Measurements from ENCODE around the gene PTPRN2.

Gene PTPRN2

DNA sequence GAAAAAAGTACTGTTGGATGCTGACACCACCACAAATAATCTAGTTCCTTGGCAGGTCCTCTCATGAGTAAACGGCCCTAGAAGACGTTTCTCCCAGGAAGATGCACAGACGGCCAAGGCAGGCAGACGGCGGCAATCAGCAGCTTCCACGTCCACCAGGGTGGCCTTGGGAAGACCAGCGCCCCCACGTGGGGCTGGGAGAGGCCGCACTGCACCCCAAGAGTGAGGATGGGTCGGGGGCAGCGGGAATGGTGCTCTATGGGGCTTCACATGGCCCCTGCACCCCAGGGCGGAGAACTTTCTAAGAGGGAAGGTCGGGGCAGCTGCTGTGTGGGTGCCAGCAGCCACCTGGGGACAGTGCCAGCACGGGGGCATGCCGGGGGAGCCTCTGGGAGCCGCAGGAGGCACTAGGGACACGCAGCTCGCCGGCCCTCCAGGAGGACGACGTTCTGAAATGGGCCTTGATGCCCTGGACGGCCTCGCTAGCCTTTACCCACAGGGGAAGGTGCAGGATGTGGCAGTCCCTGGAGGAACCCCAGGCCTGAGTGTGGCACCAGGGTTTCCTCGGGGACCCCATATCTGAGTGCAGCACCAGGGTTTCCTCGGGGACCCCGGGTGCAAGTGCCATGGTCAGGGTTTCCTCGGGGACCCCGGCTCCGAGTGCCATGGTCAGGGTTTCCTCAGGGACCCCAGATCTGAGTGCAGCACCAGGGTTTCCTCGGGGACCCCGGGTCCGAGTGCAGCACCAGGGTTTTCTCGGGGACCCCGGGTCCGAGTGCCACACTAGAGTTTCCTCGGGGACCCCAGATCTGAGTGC is 710.9 kb downstream of the PTPRN2 start:
- Histone ChIP-seq H3K36me3 (ENCODE audit: control insufficient read depth in 5 of 5, insufficient read depth in 5 of 5, low read length in 5 of 5) (no peaks in the 10 kb centered on the region), H3K4me1 (ENCODE audit: control insufficient read depth in 5 of 5, insufficient read depth in 5 of 5, low read length in 5 of 5) (peaks cover 0 to 17% (median 7%) of the 10 kb centered on the region in 5 donors), H3K27ac (ENCODE audit: low read depth, low read length) (no peak overlapping the region), H3K27me3 (ENCODE audit: control insufficient read depth in 5 of 5, insufficient read depth in 4 of 5, low read length in 5 of 5) (peaks cover 12 to 25% (median 16%) of the 10 kb centered on the region in 5 donors), H3K4me3 (ENCODE audit: low read depth in 1 of 5, low read length in 5 of 5) (no peak overlapping the region), H3K9me3 (ENCODE audit: control insufficient read depth in 5 of 5, low read length in 5 of 5) (no peaks in the 10 kb centered on the region), H3K9ac (ENCODE audit: low read length in 5 of 5) (no peak overlapping the region)

DNA sequence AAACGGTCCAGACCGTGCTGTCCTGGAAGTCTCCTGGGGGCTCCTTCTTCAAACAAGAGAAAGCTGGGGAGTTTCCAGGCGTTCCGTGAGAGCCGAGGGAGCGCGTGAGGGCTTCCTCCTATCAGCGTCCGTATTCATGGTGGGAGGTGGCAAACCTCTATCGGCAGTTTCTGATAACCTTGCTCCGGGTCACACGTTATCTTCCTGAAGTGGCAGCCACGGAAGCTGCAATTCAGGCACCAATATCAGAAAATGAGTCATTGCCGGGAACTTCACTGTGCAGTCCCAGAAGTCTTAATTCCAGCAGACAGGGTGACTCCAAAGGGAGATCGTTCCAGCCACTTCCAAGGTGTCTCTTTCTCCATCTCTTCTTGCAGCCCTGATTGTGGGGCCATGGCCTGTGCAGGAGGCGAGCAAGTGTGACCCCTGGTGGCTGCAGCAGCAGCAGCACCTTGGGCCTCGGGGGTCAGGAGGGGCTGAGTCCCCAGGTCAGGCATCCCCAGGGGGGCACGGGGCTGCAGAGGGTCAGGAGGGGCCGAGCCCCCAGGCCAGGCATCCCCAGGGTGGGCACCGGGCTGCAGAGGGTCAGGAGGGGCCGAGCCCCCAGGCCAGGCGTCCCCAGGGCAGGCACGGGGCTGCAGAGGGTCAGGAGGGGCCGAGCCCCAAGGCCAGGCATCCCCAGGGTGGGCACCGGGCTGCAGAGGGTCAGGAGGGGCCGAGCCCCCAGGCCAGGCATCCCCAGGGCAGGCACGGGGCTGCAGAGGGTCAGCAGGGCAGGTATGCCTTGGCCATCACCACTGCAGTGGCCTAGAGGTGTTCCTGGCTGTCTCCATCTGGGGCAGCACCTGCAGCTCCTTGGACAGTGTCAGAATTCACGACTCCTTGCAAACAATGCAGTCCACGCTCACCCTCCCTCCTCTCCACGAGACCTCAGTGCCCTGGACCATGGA is 712.1 kb downstream of the PTPRN2 start:
- peaks cover 0 to 17% (median 7%) of the 10 kb centered on the region in 5 donors for H3K4me1 ChIP-seq (ENCODE audit: control insufficient read depth in 5 of 5, insufficient read depth in 5 of 5, low read length in 5 of 5)
- no peak overlapping the region for H3K9ac ChIP-seq (ENCODE audit: low read length in 5 of 5)
- H3K4me3 ChIP-seq (ENCODE audit: low read depth in 1 of 5, low read length in 5 of 5), result peak overlapping the region in 1 of 5 donors; percentile 20
- no peaks in the 10 kb centered on the region for H3K36me3 ChIP-seq (ENCODE audit: control insufficient read depth in 5 of 5, insufficient read depth in 5 of 5, low read length in 5 of 5)
- H3K27me3 ChIP-seq (ENCODE audit: control insufficient read depth in 5 of 5, insufficient read depth in 4 of 5, low read length in 5 of 5), result peaks cover 12 to 25% (median 16%) of the 10 kb centered on the region in 5 donors
- no peak overlapping the region for H3K27ac ChIP-seq (ENCODE audit: low read depth, low read length)
- no peaks in the 10 kb centered on the region for H3K9me3 ChIP-seq (ENCODE audit: control insufficient read depth in 5 of 5, low read length in 5 of 5)

DNA sequence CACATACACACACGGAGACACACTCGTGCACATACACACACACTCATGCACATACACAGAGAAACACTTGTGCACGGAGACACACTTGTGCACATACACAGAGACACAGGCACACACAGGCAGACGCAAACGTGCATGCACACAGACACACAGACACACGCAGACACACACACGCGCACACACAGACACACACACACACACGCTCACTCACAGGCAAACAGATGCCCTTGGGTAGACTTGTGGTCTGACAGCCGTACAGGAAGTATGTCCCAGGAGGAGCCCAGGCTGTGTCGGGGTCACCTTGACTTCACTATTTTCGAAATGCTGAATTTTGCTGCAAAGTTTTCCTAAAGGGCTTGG is 712.8 kb downstream of the PTPRN2 start:
- H3K27me3 ChIP-seq (ENCODE audit: control insufficient read depth in 5 of 5, insufficient read depth in 4 of 5, low read length in 5 of 5), result peaks cover 12 to 25% (median 16%) of the 10 kb centered on the region in 5 donors
- no peak overlapping the region for H3K27ac ChIP-seq (ENCODE audit: low read depth, low read length)
- no peaks in the 10 kb centered on the region for H3K36me3 ChIP-seq (ENCODE audit: control insufficient read depth in 5 of 5, insufficient read depth in 5 of 5, low read length in 5 of 5)
- H3K9me3 ChIP-seq (ENCODE audit: control insufficient read depth in 5 of 5, low read length in 5 of 5), result peaks cover 0 to 3% (median 0%) of the 10 kb centered on the region in 5 donors
- H3K4me1 ChIP-seq (ENCODE audit: control insufficient read depth in 5 of 5, insufficient read depth in 5 of 5, low read length in 5 of 5), result peaks cover 0 to 17% (median 7%) of the 10 kb centered on the region in 5 donors
- peak overlapping the region in 1 of 5 donors; percentile 20 for H3K4me3 ChIP-seq (ENCODE audit: low read depth in 1 of 5, low read length in 5 of 5)
- H3K9ac ChIP-seq (ENCODE audit: low read length in 5 of 5), result no peak overlapping the region

DNA sequence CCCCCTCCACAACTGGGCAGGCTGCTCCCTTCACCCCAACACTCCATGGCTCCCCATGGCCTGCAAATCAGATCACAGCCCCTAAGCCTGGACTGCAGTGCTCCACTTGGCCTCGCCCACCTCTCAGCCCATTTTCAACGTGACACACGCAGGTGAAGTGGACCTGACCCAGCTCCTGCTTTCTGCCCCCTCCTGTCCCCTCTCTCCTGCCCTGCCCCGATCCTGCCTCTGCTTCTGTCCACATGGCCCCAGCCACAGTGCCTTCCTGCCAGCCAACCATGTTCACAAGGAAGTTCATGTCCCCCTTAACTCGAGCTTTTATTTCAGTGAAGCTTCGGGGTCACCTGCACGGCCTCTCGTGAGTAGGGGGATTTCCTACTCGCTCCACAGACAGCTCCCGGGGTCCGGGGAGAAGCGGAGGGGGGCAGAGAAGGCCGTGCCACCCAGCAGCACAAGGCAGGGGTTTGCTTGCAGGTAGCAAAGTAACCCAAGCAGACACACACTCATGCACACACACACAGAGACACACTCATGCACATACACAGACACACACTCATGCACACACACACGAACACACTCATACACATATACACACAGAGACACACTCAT is 713.3 kb downstream of the PTPRN2 start:
- H3K9ac ChIP-seq (ENCODE audit: low read length in 5 of 5), result no peak overlapping the region
- no peaks in the 10 kb centered on the region for H3K36me3 ChIP-seq (ENCODE audit: control insufficient read depth in 5 of 5, insufficient read depth in 5 of 5, low read length in 5 of 5)
- no peak overlapping the region for H3K4me3 ChIP-seq (ENCODE audit: low read depth in 1 of 5, low read length in 5 of 5)
- H3K9me3 ChIP-seq (ENCODE audit: control insufficient read depth in 5 of 5, low read length in 5 of 5), result peaks cover 0 to 7% (median 0%) of the 10 kb centered on the region in 5 donors
- no peak overlapping the region for H3K27ac ChIP-seq (ENCODE audit: low read depth, low read length)
- peaks cover 12 to 25% (median 16%) of the 10 kb centered on the region in 5 donors for H3K27me3 ChIP-seq (ENCODE audit: control insufficient read depth in 5 of 5, insufficient read depth in 4 of 5, low read length in 5 of 5)
- peaks cover 0 to 17% (median 7%) of the 10 kb centered on the region in 5 donors for H3K4me1 ChIP-seq (ENCODE audit: control insufficient read depth in 5 of 5, insufficient read depth in 5 of 5, low read length in 5 of 5)

DNA sequence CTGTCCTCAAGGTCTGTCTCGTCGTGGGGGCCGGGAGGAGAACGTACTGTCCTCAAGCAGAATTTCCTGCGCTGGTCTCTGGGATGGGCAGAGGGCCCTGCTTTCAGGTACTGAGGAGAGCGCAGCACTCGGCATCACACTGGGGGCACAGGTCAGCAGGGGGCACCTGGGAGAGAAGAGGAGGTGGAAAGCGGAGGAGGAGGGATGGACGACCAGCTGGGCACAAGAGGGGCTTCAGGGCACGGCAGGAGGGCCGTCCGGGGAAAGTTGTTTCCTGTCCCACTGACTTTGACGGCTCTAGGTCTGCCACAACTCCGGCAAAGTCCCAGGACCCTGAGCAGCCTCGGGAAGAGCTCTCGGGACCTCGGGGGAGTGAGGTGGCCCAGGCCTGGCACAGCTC is 714.0 kb downstream of the PTPRN2 start:
- H3K4me1 ChIP-seq (ENCODE audit: control insufficient read depth in 5 of 5, insufficient read depth in 5 of 5, low read length in 5 of 5), result peaks cover 0 to 17% (median 7%) of the 10 kb centered on the region in 5 donors
- H3K27me3 ChIP-seq (ENCODE audit: control insufficient read depth in 5 of 5, insufficient read depth in 4 of 5, low read length in 5 of 5), result peaks cover 12 to 25% (median 16%) of the 10 kb centered on the region in 5 donors
- no peak overlapping the region for H3K27ac ChIP-seq (ENCODE audit: low read depth, low read length)
- no peaks in the 10 kb centered on the region for H3K36me3 ChIP-seq (ENCODE audit: control insufficient read depth in 5 of 5, insufficient read depth in 5 of 5, low read length in 5 of 5)
- H3K9ac ChIP-seq (ENCODE audit: low read length in 5 of 5), result no peak overlapping the region
- peaks cover 0 to 7% (median 0%) of the 10 kb centered on the region in 5 donors for H3K9me3 ChIP-seq (ENCODE audit: control insufficient read depth in 5 of 5, low read length in 5 of 5)
- no peak overlapping the region for H3K4me3 ChIP-seq (ENCODE audit: low read depth in 1 of 5, low read length in 5 of 5)

DNA sequence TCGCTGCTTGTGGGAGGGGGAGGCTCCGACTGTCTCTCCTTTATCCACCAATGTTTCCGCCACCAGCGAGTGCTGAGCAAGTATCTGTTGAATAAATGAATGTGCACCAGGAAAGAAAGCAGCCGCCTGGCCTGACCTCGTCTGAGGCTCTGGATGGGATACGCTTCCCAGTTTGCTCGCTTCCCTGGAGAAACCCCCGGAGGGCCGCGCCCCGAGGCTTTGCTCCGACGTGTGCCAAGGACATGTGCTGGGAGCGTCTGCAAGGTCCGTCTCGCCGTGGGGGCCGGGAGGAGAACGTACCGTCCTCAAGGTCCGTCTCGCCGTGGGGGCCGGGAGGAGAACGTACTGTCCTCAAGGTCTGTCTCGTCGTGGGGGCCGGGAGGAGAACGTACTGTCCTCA is 714.4 kb downstream of the PTPRN2 start:
- no peaks in the 10 kb centered on the region for H3K36me3 ChIP-seq (ENCODE audit: control insufficient read depth in 5 of 5, insufficient read depth in 5 of 5, low read length in 5 of 5)
- H3K4me1 ChIP-seq (ENCODE audit: control insufficient read depth in 5 of 5, insufficient read depth in 5 of 5, low read length in 5 of 5), result peaks cover 0 to 17% (median 7%) of the 10 kb centered on the region in 5 donors
- H3K9ac ChIP-seq (ENCODE audit: low read length in 5 of 5), result no peak overlapping the region
- peaks cover 12 to 25% (median 16%) of the 10 kb centered on the region in 5 donors for H3K27me3 ChIP-seq (ENCODE audit: control insufficient read depth in 5 of 5, insufficient read depth in 4 of 5, low read length in 5 of 5)
- no peak overlapping the region for H3K27ac ChIP-seq (ENCODE audit: low read depth, low read length)
- H3K9me3 ChIP-seq (ENCODE audit: control insufficient read depth in 5 of 5, low read length in 5 of 5), result peaks cover 0 to 7% (median 0%) of the 10 kb centered on the region in 5 donors
- no peak overlapping the region for H3K4me3 ChIP-seq (ENCODE audit: low read depth in 1 of 5, low read length in 5 of 5)

DNA sequence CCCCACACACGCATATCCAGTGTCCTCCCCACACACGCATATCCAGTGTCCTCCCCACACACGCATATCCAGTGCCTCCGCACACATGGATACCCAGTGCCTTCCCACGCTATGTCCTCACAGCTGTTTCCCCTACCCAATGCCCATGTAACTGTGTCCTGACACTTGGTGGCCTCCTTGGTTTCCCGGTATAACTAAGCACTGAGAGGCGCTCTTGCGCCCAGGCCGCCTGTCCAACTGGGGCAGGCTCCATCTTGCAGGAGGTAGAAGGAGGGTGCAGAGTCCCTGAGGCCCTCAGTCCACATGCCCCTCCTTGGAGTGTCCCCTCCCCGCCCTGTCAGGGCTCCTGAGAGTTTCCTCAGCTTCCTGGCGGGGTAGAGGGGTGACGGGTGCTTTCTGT is 715.2 kb downstream of the PTPRN2 start:
- H3K9ac ChIP-seq (ENCODE audit: low read length in 5 of 5), result no peak overlapping the region
- H3K27ac ChIP-seq (ENCODE audit: low read depth, low read length), result no peak overlapping the region

DNA sequence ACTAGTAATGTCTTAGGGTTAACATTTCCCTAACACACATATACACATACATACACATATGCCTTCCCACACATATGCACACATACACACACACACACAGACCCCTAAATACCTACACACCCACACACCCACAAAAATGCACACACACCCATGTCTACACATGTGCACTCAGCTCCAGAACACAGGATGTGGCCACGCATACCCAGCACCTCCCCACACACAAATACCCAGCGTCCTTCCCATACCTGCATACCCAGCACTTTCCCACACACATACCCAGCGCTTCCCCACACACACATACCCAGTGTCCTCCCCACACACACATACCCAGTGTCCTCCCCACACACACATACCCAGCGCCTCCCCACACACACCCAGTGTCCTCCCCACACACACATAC is 715.9 kb downstream of the PTPRN2 start:
- Histone ChIP-seq H3K4me1 (ENCODE audit: control insufficient read depth in 5 of 5, insufficient read depth in 5 of 5, low read length in 5 of 5) (peaks cover 0 to 16% (median 7%) of the 10 kb centered on the region in 5 donors), H3K36me3 (ENCODE audit: control insufficient read depth in 5 of 5, insufficient read depth in 5 of 5, low read length in 5 of 5) (no peaks in the 10 kb centered on the region)

More for the DNA sequence above, 715.2 kb downstream of the PTPRN2 start:
- no peaks in the 10 kb centered on the region for H3K36me3 ChIP-seq (ENCODE audit: control insufficient read depth in 5 of 5, insufficient read depth in 5 of 5, low read length in 5 of 5)
- H3K9me3 ChIP-seq (ENCODE audit: control insufficient read depth in 5 of 5, low read length in 5 of 5), result peaks cover 0 to 7% (median 0%) of the 10 kb centered on the region in 5 donors
- peaks cover 12 to 23% (median 15%) of the 10 kb centered on the region in 5 donors for H3K27me3 ChIP-seq (ENCODE audit: control insufficient read depth in 5 of 5, insufficient read depth in 4 of 5, low read length in 5 of 5)
- H3K4me1 ChIP-seq (ENCODE audit: control insufficient read depth in 5 of 5, insufficient read depth in 5 of 5, low read length in 5 of 5), result peaks cover 0 to 16% (median 7%) of the 10 kb centered on the region in 5 donors
- no peak overlapping the region for H3K4me3 ChIP-seq (ENCODE audit: low read depth in 1 of 5, low read length in 5 of 5)

DNA sequence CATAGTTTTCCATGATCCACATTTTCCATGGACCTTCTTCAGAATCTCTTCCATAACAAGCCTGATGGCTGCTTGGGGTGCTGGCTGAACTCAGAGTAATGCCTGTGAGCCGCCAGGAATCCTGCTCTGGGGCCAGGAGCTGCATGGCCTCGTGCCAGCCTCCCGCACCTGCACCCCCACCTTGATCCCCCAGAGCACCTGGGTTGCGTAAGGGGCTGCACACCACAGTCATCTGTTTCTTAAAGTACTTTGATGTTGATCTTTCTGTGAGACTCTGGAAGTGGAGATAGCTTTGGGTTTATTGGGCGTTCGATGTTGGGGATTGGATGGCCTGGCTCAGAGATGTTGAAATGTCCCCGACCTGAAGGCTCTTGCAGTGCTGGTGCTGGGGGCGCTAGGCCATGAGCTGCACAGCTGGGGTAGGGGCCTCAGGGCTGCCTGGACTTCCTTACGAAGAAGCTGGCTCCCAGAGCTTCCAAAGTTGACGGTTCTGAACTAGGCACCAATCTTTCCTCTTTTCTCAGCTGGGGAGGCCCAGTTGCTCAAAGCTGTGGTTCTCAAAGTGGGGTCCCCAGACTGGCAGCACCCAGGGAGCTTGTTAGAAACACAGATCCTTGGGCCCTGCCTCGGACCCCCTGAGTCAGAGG is 716.9 kb downstream of the PTPRN2 start:
- Histone ChIP-seq H3K4me3 (ENCODE audit: low read depth in 1 of 5, low read length in 5 of 5) (no peak overlapping the region), H3K9ac (ENCODE audit: low read length in 5 of 5) (no peak overlapping the region), H3K4me1 (ENCODE audit: control insufficient read depth in 5 of 5, insufficient read depth in 5 of 5, low read length in 5 of 5) (peaks cover 0 to 11% (median 7%) of the 10 kb centered on the region in 5 donors), H3K27ac (ENCODE audit: low read depth, low read length) (no peak overlapping the region), H3K27me3 (ENCODE audit: control insufficient read depth in 5 of 5, insufficient read depth in 4 of 5, low read length in 5 of 5) (peaks cover 6 to 16% (median 12%) of the 10 kb centered on the region in 5 donors), H3K36me3 (ENCODE audit: control insufficient read depth in 5 of 5, insufficient read depth in 5 of 5, low read length in 5 of 5) (no peaks in the 10 kb centered on the region), H3K9me3 (ENCODE audit: control insufficient read depth in 5 of 5, low read length in 5 of 5) (peaks cover 0 to 7% (median 0%) of the 10 kb centered on the region in 5 donors)

More for the DNA sequence above, 715.9 kb downstream of the PTPRN2 start:
- H3K4me3 ChIP-seq (ENCODE audit: low read depth in 1 of 5, low read length in 5 of 5), result no peak overlapping the region
- H3K27ac ChIP-seq (ENCODE audit: low read depth, low read length), result no peak overlapping the region
- peaks cover 0 to 7% (median 0%) of the 10 kb centered on the region in 5 donors for H3K9me3 ChIP-seq (ENCODE audit: control insufficient read depth in 5 of 5, low read length in 5 of 5)
- H3K27me3 ChIP-seq (ENCODE audit: control insufficient read depth in 5 of 5, insufficient read depth in 4 of 5, low read length in 5 of 5), result peaks cover 12 to 23% (median 14%) of the 10 kb centered on the region in 5 donors
- H3K9ac ChIP-seq (ENCODE audit: low read length in 5 of 5), result no peak overlapping the region
